A204.1 (cell line): ENCODE measurements around the gene SEMA4B.
"Not testable (repeated sequence)": the region's sequence is repeated elsewhere in the genome, so short reads cannot be mapped to it uniquely, and the experiment has no call there.

Source experiments
- FAIRE-seq: peaks from 2 replicates; lab custom pipeline; 2012; peaks lifted over from hg19 to GRCh38; lab: Jason Lieb, UNC

SEMA4B gene

DNA sequence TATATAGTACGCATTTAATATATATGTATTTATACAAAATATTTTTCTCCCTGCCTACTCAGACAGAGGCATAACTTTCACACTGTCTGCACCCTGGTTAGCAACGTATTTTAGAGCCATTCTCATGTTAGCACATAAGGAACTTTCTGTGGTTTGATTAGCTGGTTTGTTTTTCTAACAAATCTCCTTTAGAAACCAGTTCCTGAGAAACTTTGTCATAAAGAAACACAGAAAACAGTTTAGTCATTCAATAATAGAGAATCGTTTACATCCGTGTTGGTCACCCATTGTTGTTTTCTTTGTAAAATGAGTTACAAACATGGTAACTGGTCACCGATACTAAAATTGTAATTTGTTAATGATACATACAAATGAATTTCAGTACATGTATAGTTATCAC is 58.4 kb downstream of the SEMA4B start:
- no peak for FAIRE-seq

DNA sequence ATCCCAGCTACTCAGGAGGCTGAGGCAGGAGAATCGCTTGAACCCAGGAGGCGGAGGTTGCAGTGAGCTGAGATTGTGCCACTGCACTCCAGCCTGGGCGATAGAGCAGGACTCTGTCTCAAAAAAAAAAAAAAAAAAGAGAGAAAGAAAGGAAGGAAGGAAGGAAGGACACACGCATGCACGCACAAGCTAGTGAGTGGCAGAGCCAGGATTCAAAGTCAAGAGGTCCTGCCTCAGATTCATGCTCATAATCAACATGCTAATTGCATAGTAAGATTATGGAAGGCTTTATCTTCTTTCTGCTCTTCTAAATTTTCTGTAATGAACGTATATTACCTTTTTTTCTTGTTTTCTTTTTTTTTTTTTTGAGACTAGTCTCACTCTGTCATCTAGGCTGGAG is 59.6 kb downstream of the SEMA4B start:
- not testable (repeated sequence) for FAIRE-seq

DNA sequence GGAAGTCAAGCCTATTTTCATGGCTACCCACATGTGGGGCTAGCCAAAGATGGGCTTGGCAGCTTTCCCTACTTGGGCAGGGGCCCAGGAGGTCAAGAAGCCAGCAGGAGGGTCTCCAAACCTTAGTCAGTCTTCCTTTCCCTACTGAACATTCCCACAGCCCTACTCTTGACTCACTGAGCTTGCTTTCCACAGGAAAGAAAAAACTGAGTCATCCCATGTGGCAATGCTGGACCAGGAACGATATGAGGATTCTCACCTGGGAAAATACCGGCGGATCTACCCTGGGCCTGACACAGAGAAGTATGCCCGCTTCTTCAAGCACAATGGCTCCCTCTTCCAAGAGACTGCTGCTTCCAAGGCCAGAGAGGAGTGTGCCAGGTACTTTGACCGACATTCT is 60.7 kb downstream of the SEMA4B start:
- no peak for FAIRE-seq

DNA sequence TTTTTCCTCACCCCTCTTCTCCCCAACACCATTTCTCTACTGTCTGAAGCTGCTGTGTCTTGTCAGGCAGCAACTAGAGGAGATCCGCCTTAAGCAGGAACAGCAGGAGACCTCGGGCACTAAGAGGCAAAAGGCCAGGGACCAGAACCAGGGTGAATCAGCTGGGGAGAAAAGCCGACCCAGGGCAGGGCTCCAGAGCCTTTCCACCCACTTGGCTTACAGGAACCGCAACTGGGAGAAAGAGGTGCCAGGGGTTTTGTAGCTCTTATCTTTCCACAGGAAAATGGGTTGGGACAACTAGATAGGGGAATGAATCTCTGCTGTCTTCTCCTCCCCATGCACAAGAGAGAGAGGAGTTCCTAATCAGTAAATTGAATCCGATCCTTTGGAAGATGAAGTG is 61.3 kb downstream of the SEMA4B start:
- no peak for FAIRE-seq

DNA sequence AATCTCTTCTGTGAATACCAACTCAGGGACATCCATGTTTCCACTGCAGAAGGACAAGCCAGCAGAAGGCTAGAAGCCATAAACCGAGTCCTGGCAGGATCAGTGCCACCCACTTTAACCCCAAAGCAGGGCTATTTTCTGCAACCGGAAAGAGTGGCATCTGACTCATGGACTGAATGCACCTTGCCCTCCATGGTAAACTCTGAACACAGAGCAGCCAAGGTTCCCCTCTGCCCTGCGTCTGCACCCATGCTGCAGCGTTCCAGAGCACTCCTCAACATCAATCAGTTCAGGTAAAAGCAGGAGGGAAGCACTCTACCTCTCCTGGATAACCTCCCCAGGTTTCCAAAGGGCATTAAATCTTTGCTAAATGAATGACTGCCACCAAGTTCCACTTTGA is 63.5 kb downstream of the SEMA4B start:
- FAIRE-seq, result no peak

DNA sequence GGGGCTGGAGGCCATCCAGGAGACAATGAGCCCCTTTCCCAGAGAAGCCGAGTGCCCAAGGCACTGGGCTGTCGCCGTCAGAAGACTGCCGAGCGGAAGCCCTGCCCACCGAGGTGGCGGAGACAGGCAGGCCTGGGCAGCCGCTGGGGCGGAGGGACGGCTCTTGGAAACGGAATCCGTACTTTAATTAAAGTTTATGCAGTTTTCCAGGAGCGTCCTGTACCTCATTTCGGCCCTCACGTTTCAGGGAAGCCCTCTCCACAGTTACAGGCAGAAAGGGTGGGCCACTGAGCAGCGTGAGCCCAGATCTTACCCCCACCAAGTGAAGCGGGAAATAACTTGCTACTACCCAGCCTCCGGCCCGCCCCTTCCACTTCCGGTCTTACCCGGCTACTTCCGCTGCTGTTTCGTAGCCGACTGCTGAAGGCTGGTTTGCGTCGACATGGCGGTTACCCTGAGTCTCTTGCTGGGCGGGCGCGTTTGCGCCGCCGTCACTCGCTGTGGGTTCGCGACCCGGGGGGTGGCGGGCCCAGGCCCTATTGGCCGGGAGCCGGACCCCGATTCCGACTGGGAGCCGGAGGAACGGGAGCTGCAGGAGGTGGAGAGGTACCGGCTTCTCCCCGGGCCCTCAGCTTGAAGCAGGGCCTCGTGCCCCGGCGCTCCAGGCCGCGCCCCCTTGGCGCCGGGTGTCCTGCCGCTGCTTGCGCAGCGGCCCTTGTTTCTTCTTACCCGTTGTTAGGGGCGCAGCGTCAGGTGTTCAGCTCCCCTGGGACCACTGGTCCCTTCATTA is 64.3 kb downstream of the SEMA4B start, which contains the start of gene NGRN:
NGRN (plus strand) TSS at position 402 of the 790 bp plus-strand sequence; CDS start at position 443, 41 bp downstream.
- FAIRE-seq, result no peak

DNA sequence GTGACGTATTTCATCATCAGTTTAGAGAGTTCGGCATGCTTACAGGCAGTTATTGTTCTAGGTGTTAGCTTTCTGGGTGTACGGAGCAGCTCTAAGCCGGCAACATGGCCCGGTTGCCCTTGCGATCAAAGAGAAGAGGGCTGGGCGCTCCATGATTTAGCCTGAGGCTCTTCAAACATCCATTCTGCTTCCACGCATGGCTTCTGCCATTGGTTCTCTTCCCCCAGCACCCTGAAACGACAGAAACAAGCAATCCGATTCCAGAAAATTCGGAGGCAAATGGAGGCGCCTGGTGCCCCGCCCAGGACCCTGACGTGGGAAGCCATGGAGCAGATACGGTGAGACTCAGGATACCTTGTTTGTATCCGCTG is 64.9 kb downstream of the SEMA4B start:
- FAIRE-seq, result no peak

DNA sequence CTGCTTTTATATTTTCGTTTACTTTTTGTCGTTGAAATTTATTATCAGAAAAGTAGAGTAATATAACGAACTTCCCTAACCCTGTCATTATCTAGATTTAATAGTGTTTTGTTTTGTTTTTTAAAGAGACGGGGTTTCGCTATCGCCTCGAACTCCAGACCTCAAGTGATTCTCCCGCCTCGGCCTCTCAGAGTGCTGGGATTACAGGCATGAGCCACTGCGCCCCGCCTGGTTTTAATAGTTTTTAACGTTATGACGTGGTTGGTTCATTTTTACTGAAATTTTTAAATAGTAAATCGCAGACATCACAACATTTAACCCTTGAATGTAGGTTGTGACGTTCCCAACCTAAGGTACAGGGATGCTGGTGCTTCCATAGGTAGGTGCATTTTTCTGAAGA is 65.4 kb downstream of the SEMA4B start:
- no peak for FAIRE-seq

DNA sequence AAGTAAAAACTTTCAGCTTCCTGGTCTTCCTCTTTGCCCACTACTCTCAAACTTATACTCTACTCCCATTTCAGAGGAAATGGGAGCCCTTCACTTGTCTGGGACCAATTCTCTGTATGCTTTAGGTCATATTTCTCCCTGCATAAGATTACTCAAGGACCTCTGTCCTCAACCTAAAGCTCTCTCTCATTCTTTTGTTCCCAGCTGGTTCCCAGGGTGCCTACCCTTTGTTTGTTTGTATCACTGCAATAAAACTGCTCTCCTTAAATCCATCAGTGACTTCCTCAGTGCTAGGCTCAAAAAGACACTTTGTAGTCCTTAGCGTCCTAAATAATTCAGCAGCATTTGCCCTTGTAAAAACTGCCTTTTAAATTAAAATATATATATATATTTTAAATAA is 67.3 kb downstream of the SEMA4B start:
- no peak for FAIRE-seq

DNA sequence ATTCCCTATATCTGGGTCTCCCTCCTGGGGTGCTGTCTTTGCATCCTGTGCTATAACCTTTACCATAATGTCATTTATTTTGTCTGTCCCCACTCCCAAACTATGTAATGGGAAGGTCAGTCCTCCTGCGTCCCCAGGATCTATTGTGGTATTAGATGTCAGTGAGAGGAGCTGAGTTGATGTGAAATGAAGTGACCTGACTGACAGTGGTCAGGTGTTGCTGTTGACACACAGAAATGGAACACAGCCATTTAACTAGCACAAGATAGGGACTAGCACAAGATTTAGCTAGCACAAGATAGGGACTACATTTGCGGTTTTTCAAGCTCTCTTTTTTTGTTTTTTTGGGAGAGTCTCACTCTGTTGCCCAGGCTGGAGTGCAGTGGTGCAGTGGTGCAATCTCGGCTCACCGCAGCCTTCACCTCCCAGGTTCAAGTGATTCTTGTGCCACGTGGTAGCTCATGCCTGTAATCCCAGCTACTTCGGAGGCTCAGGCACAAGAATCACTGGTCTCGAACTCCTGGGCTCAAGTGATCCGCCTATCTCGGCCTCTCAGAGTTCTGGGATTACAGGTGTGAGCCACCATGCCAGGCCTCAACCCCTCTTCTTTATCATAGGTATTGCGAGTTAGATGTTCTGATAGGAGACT is 69.5 kb downstream of the SEMA4B start:
- no peak for FAIRE-seq

DNA sequence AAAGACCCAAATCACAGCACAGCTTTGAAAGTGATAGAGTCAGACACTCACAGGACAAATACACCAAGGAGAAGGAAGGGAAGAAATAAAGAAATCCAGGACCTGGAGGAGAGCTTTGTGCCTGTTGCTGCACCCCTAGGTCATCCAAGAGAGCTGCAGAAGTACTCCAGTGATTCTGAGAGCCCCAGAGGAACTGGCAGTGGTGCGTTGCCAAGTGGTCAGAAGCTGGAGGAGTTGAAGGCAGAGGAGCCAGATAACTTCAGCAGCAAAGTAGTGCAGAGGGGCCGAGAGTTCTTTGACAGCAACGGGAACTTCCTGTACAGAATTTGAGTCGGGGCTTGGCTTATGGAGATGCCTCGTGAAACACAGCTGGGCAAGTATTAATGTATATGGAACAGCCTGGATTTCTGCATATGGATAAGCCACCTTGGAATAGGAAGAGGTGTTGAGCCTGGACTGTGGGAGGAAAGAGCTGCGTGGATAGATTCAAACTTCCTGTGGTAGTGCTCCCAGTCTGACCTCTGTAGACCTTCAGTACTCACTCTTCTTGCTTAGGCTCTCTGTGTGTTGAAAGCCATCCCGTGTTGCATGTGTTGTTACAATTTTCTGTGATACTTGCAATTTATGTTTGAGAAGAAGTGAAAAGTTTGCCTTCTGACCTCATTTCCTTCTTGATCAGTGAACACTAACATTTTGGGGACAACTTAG is 70.5 kb downstream of the SEMA4B start:
- no peak for FAIRE-seq

DNA sequence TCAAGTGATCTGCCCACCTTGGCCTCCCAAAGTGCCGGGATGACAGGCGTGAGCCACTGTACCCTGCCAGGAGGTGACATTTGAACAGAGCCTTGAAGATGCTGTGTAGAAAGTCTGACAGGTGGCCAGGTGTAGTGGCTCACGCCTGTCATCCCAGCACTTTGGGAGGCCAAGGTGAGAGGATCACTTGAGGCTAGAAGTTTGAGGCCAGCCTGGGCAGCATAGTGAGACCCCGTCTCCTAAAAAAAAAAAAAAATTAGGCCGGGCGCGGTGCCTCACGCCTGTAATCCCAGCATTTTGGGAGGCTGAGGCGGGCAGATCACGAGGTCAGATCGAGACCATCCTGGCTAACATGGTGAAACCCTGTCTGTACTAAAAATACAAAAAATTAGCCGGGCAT is 77.3 kb downstream of the SEMA4B start:
- not testable (repeated sequence) for FAIRE-seq
